Breast epithelium (tissue), 3 donors: ENCODE measurements around the gene DGKE.

Experiments used
- CTCF ChIP-seq, 3 donors: fragments of 450-650 bp; IDR thresholded peaks; one replicate each; pipeline ENCODE4 v1.5.1; 2016 to 2017; ENCODE audit warnings: antibody characterized with exemption in 3 of 3, mild to moderate bottlenecking in 3 of 3, moderate library complexity in 3 of 3
- POLR2A ChIP-seq: fragments of 450-650 bp; IDR thresholded peaks from one replicate; pipeline ENCODE4 v1.6.1; 2016; ENCODE audit warnings: antibody characterized with exemption, mild to moderate bottlenecking, moderate library complexity
- POLR2AphosphoS5 ChIP-seq, 3 donors: sonication (generic); formaldehyde crosslinking; IDR thresholded peaks; one replicate each; pipeline ENCODE4 v1.6.1; 2017; ENCODE audit warnings: antibody characterized with exemption in 3 of 3

GRCh38 chr17:56831369-56832095 lies 2.4 kb upstream of the DGKE start:
- TF ChIP-seq CTCF (IDR thresholded peaks at IDR 0.05) (no peak), POLR2AphosphoS5 (IDR thresholded peaks at IDR 0.05) (no peak), POLR2A (no peak)
